Esophagus squamous epithelium (tissue), 5 donors: ENCODE measurements around the gene CBX6. TPM values are rescaled to one million over a fixed set of nuclear protein-coding genes. Genes with fewer than 3 reads are reported as not detected.

Source experiments
- DNase-seq: peaks from one replicate; lab custom pipeline; 2025; lab: John Stamatoyannopoulos, UW
- H3K27ac ChIP-seq, 4 donors: fragments of 200-600 bp; sonication (generic); one replicate each; pipeline ENCODE4 v1.5.1; 2016 to 2019; ENCODE audit warnings: mild to moderate bottlenecking in 1 of 4
- H3K27me3 ChIP-seq, 4 donors: fragments of 200-600 bp; sonication (generic); 1 replicate in 3 of 4; 2 replicates in 1 of 4; pipeline versions ENCODE4 v1.5.1 to v1.6.0; 2017 to 2021; ENCODE audit warnings: antibody characterized with exemption in 1 of 4
- H3K36me3 ChIP-seq, 3 donors: fragments of 200-600 bp; sonication (generic); one replicate each; pipeline ENCODE4 v1.5.1; 2016 to 2019
- H3K4me1 ChIP-seq, 3 donors: fragments of 200-600 bp; sonication (generic); one replicate each; pipeline ENCODE4 v1.5.1; 2017 to 2019
- H3K4me3 ChIP-seq, 4 donors: fragments of 200-600 bp; sonication (generic); 1 replicate in 3 of 4; 2 replicates in 1 of 4; pipeline ENCODE4 v1.5.1; 2016 to 2019; ENCODE audit warnings: mild to moderate bottlenecking in 2 of 4, moderate library complexity in 1 of 4
- H3K9me3 ChIP-seq, 3 donors: fragments of 200-600 bp; sonication (generic); one replicate each; pipeline ENCODE4 v1.5.1; 2016 to 2019
- POLR2A ChIP-seq, 4 donors: fragments of 450-650 bp; IDR thresholded peaks; one replicate each; pipeline ENCODE4 v1.6.1; 2017; ENCODE audit warnings: antibody characterized with exemption in 4 of 4, mild to moderate bottlenecking in 4 of 4, moderate library complexity in 3 of 4
- WGBS, 2 donors: methylation state at CpG; one replicate each; pipeline ENCODE4 v1.1.5; 2018; 5-methylcytosine and 5-hydroxymethylcytosine counted together
- intact Hi-C: fragments of 100-400 bp; cut with DNase I; formaldehyde crosslinking; loops from one replicate; pipeline ENCODE4 v1.15.0; 2022
- total RNA-seq, 4 donors: library from RNA; depleted of rRNA; stranded (reverse); fragments of >200 nt; gene quantifications; one replicate each; pipeline ENCODE4 v1.1.0, GENCODE V29; 2016
- TF ChIP-seq, protein P1 (sequence below), 6 experiments: fragments of 450-650 bp in 4 of 6; fragments of 200-600 bp in 2 of 6; sonication (generic) in 2 of 6; IDR thresholded peaks; one replicate each; pipeline ENCODE4 v1.5.1; 2016 to 2019; ENCODE audit warnings: antibody characterized with exemption in 6 of 6, mild to moderate bottlenecking in 4 of 6, moderate library complexity in 4 of 6
- donor health status: DM: yes; HTN: yes; CAD: no.

Gene CBX6
- total RNA-seq = 10 to 100 TPM in 2 of 4 donors, 1 to 10 TPM in 2; 7.8 to 27.7 (median 11.8) TPM

DNA sequence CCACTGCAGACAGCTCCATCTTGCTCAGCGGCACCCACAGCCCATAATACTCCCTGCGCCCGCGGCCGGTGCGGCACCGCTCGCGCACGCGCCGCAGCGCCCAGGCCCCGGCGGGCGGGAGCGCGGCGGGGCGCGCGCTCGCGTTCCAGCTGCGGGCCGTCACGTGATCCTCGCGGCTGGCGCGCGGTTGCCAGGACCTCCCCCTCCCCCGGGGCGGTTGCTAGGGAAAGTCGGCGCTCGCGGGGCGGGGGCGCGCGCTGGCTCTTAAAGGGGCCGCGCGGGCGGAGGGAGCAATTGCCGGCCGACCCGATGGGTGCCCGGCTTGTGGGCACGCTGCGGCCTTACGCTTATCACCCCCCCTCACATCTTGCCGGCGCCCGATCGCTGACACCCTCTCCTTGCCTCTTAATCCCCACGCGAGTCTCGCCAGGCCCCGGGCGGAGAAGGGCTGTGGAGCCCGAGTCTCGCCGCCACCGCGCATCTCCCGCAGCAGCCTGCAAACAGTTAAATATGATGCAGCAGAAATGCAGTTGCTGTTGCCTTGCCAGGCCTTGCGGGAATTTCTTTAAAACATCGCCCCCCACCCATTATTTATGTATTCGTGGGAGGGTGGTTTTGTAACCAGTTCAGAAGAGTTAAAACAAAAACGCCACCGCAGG is at the start of gene CBX6:
TSS of gene CBX6 (minus strand) at position 45 of the 659 bp plus-strand sequence. CDS start at position 19, 26 bp downstream.
- peaks cover 24 to 65% (median 32%) of the 10 kb centered on the region in 3 donors for H3K4me1 ChIP-seq
- TF ChIP-seq, protein P1, sequence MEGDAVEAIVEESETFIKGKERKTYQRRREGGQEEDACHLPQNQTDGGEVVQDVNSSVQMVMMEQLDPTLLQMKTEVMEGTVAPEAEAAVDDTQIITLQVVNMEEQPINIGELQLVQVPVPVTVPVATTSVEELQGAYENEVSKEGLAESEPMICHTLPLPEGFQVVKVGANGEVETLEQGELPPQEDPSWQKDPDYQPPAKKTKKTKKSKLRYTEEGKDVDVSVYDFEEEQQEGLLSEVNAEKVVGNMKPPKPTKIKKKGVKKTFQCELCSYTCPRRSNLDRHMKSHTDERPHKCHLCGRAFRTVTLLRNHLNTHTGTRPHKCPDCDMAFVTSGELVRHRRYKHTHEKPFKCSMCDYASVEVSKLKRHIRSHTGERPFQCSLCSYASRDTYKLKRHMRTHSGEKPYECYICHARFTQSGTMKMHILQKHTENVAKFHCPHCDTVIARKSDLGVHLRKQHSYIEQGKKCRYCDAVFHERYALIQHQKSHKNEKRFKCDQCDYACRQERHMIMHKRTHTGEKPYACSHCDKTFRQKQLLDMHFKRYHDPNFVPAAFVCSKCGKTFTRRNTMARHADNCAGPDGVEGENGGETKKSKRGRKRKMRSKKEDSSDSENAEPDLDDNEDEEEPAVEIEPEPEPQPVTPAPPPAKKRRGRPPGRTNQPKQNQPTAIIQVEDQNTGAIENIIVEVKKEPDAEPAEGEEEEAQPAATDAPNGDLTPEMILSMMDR (IDR thresholded peaks at IDR 0.05) = no peak
- peak in 1 of 4 donors; percentile 37 for TF ChIP-seq POLR2A (IDR thresholded peaks at IDR 0.05)
- 0 to 3% methylated on average over 4 to 16 of the region's 73 CpGs for WGBS, 2 donors
- H3K27me3 ChIP-seq = peaks cover 0 to 6% (median 0%) of the 10 kb centered on the region in 4 donors
- H3K9me3 ChIP-seq = no peaks in the 10 kb centered on the region
- peak; percentile 58 for DNase-seq
- H3K36me3 ChIP-seq = peaks cover 0 to 16% (median 0%) of the 10 kb centered on the region in 3 donors
- peak within 1 kb of the TSS; percentile 47 to 94 (median 78) for H3K4me3 ChIP-seq
- H3K27ac ChIP-seq = peak within 1 kb of the TSS; percentile 81 to 98 (median 93)
- intact Hi-C loops = loop anchor here (10.0 kb wide), 2 partner anchors 52 to 112 kb away; partner anchors contain the start of gene APOBEC3B

DNA sequence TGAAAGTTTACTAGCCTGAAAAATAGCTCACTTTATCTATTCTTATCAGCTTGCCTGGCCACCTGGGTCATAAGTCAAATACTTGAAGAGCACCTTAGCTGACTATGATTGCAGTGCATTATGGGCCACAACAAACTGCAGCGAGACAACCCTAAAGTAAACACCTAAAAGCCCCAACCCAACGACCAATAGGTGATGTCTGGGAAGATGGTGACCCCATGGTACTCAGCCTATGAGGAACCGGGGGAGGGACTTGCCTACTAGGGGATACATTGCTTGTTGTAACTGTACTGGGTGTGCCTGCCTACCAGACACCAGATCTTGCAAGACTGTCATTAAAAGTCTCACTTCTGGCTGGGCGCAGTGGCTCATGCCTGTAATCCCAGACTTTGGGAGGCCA is 49.8 kb upstream of the CBX6 start:
- TF ChIP-seq POLR2A (IDR thresholded peaks at IDR 0.05) = no peak
- TF ChIP-seq, protein P1 (IDR thresholded peaks at IDR 0.05) = no peak
- 71 to 86% methylated on average over 3 to 4 of the region's 4 CpGs for WGBS, 2 donors

DNA sequence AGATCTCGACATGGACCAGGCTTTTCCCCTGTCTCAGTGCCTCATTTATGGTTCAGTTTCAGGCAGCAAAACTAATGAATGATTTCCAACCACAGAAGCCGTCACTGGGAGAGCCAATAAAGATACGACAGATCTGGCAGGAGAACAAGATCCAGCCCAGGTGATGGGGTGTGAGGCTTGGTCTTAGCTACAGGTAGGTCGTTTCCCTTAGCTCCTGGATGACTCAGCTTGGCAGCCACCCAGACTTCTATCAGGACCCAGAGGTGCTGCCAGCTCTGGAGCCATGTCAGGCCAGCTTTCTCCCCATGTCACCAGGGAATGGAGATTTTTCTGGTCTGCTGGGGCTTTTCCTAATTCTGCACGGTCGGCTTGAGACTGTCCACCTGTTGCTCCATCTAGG is 49.1 kb upstream of the CBX6 start:
- peaks cover 20 to 52% (median 26%) of the 10 kb centered on the region in 3 donors for H3K4me1 ChIP-seq
- no peak overlapping the region for H3K27ac ChIP-seq
- no peaks in the 10 kb centered on the region for H3K9me3 ChIP-seq
- H3K4me3 ChIP-seq = no peak overlapping the region
- H3K36me3 ChIP-seq = no peaks in the 10 kb centered on the region
- TF ChIP-seq POLR2A (IDR thresholded peaks at IDR 0.05) = no peak
- TF ChIP-seq, protein P1 (IDR thresholded peaks at IDR 0.05) = no peak
- WGBS, 2 donors = 35 to 49% methylated on average over 4 to 5 of the region's 6 CpGs
- H3K27me3 ChIP-seq = peaks cover 0 to 6% (median 0%) of the 10 kb centered on the region in 4 donors
- DNase-seq = no peak
- intact Hi-C loops = loop anchor here (10.0 kb wide), 1 partner anchor 46 kb away; the partner anchor contains the start of gene CBX6

More for the DNA sequence above, 49.8 kb upstream of the CBX6 start:
- intact Hi-C loops = loop anchor here (10.0 kb wide), 1 partner anchor 47 kb away; the partner anchor contains the start of gene CBX6
- peaks cover 20 to 53% (median 26%) of the 10 kb centered on the region in 3 donors for H3K4me1 ChIP-seq
- H3K27me3 ChIP-seq = peaks cover 0 to 2% (median 0%) of the 10 kb centered on the region in 4 donors
- no peak overlapping the region for H3K4me3 ChIP-seq
- H3K36me3 ChIP-seq = no peaks in the 10 kb centered on the region
- H3K9me3 ChIP-seq = no peaks in the 10 kb centered on the region
- no peak overlapping the region for H3K27ac ChIP-seq
- no peak for DNase-seq

DNA sequence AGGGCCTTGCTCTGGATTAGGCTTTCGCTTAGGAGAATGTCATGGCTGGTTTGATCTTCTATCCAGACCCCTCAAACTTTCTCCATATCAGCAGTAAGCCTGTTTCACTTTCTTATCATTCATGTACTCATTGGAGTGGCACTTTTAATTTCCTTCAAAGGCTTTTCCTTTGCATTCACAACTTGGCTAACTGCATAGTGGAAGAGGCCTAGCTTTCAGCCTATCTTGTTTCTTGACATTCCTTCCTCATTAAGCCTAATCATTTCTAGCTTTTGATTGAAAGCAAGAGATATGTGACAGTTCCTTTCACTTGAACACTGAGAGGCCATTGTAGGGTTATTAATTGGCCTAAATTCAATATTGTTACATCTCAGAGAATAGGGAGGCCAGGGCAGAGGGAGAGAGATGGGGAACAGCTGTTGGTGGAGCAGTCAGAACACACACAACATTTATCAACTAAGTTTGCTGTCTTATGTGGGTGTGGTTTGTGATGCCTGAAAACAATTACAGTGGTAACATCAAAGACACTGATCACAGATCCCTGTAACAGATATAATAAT is 47.7 kb upstream of the CBX6 start:
- Histone ChIP-seq H3K9me3 (no peaks in the 10 kb centered on the region), H3K36me3 (no peaks in the 10 kb centered on the region), H3K27ac (no peak overlapping the region), H3K27me3 (peaks cover 0 to 6% (median 0%) of the 10 kb centered on the region in 4 donors), H3K4me1 (peaks cover 17 to 42% (median 18%) of the 10 kb centered on the region in 3 donors), H3K4me3 (no peak overlapping the region)
- 92 to 93% methylated on average over 1 of the region's 1 CpG for WGBS, 2 donors
- DNase-seq = no peak
- intact Hi-C loops = loop anchor here (10.0 kb wide), 1 partner anchor 45 kb away; the partner anchor contains the start of gene CBX6
- TF ChIP-seq POLR2A (IDR thresholded peaks at IDR 0.05) = no peak
- TF ChIP-seq, protein P1 (IDR thresholded peaks at IDR 0.05) = no peak

DNA sequence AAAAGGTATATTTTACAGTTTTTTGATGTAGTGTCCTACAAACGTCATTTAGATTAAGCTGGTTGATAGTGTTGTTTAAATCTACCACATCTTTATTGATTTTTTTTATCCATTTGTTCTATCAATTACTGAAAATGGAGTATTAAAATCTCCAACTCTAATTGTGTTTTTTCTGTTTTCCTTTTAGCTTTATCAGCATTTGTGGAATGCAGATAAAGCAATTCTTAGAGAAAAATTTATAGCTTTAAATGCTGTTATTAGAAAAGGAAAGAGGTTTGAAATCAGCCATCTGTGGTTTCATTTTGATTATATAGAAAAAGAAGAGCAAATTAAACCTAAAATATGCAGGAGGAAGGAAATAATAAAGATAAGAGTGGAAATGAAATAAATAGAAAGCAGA is 39.4 kb upstream of the CBX6 start:
- no peak overlapping the region for H3K4me3 ChIP-seq
- H3K27me3 ChIP-seq = peaks cover 0 to 36% (median 0%) of the 10 kb centered on the region in 4 donors
- no peak overlapping the region for H3K27ac ChIP-seq
- TF ChIP-seq POLR2A (IDR thresholded peaks at IDR 0.05) = no peak
- TF ChIP-seq, protein P1 (IDR thresholded peaks at IDR 0.05) = no peak
- intact Hi-C loops = no loop called here
- WGBS, 2 donors = 46 to 56% methylated on average over 1 of the region's 1 CpG
- no peaks in the 10 kb centered on the region for H3K9me3 ChIP-seq
- no peaks in the 10 kb centered on the region for H3K36me3 ChIP-seq
- DNase-seq = no peak
- H3K4me1 ChIP-seq = no peaks in the 10 kb centered on the region
